NCI-H2196 (cell line): ENCODE results near the gene TDRD10.
"Not testable (repeated sequence)": the region's sequence is repeated elsewhere in the genome, so short reads cannot be mapped to it uniquely, and the experiment has no call there.

Experiments used
- DNase-seq: peaks from one replicate; lab custom pipeline; 2025; ENCODE audit not compliant: unreplicated experiment; lab: John Stamatoyannopoulos, UW

TDRD10 gene

GRCh38 chr1:154512760-154513159 is 10.7 kb downstream of the TDRD10 start:
- no peak for DNase-seq

DNA sequence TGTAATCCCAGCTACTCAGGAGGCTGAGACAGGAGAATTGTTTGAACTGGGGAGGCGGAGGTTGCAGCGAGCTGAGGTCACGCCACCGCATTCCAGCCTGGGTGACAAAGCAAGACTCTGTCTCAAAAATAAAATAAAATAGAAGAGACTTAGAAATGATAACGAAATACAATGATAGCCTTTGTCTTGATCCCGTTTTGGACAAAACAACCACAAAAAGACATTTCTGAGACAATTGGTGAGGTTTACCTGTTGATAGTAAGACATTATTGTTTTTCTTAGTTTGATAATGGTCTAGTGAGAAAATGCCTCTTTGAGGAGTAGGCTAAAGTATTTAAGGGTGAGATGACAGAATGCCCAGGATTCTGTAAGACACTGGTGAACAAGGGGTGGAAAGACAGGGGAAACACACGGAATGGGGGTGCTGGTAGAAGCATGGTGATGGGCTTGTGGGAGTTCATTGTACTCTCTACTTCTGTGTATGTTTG is 12.1 kb downstream of the TDRD10 start:
- no peak for DNase-seq

- DNase-seq, result no peak
Measured at GRCh38 chr1:154517661-154518060, 15.6 kb downstream of the TDRD10 start.

- DNase-seq, result no peak
Measured at GRCh38 chr1:154519591-154519991, 17.6 kb downstream of the TDRD10 start.

DNA sequence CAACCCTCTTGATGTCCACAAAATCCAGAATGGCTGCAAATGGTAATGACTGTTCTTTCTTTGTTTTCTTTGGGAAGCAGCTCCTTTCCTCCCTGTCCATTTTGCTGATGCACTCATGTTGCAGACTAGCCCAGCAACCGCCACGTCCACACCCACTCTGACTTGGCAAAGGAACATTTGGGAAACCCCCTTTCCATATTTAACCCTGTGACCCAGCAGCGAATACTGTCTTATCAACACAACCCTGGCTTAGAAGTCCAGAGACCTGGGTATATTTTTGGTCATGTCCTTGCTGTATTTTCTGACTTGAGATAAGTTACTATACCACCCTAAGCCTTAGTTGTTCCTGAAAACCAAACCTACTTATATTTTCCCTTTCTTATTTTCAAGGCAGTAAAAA is 18.3 kb downstream of the TDRD10 start:
- no peak for DNase-seq

DNA sequence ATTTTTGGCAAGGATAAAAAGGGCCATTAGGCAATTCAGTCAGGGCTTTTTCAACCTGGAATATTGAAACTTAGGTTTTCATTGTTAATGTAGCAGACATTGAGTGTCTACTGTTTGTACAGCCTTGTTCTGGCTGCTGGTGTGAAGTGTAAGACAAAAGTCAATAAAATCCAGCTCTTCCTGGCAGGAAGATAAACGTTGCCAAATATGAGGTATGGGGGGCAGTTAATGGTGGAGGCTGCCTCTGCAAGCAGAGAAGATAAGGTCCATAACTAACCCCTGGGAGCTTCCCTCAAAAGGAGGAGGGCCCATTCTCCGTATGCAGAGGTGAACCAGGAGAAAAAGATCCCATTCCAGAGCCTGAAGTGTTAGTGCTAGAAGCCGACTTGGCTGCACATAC is 19.7 kb downstream of the TDRD10 start:
- peak; percentile 21 for DNase-seq

DNA sequence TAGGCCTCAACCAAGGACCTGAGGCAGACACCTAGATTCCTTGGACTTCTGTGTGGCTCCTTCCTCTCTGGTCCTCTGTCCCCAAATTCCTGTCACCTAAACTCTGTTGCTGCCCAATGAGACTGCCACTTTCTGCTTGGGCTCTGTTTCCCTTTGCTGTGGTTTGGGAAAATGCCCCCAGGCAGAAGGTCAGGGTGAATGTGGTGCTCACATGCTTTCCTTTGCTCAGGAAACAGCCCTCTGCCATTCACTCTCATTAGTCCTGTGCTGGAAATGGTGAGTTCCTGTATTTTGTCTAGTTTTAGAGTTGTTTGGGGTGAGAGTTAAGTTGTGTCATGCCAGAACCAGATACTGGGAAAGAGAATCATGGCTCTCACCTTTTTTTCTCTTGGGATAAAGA is 22.9 kb downstream of the TDRD10 start:
- no peak for DNase-seq

DNA sequence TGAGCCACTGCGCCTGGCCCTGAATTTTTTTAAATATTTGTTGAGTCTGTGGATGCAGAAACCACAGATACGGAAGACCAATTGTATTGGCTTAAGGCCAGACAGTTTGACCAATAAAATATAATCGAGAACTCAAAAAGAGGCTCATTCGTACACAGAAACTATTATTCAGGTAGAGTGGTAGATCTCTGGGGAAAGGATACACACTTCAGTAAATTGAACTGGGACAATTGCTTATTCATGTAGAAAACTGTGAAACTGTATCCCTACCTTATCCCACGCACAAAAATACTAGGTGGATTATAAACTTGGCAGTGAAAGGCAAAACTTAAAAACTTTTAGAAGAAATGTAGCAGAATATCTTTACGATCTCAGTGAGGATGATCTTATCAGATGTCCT is 25.2 kb downstream of the TDRD10 start:
- DNase-seq, result peak; percentile 33

- DNase-seq, result no peak
Measured at GRCh38 chr1:154529308-154529707, 27.3 kb downstream of the TDRD10 start.

GRCh38 chr1:154531950-154532349 is 29.9 kb downstream of the TDRD10 start:
- not testable (repeated sequence) for DNase-seq

DNA sequence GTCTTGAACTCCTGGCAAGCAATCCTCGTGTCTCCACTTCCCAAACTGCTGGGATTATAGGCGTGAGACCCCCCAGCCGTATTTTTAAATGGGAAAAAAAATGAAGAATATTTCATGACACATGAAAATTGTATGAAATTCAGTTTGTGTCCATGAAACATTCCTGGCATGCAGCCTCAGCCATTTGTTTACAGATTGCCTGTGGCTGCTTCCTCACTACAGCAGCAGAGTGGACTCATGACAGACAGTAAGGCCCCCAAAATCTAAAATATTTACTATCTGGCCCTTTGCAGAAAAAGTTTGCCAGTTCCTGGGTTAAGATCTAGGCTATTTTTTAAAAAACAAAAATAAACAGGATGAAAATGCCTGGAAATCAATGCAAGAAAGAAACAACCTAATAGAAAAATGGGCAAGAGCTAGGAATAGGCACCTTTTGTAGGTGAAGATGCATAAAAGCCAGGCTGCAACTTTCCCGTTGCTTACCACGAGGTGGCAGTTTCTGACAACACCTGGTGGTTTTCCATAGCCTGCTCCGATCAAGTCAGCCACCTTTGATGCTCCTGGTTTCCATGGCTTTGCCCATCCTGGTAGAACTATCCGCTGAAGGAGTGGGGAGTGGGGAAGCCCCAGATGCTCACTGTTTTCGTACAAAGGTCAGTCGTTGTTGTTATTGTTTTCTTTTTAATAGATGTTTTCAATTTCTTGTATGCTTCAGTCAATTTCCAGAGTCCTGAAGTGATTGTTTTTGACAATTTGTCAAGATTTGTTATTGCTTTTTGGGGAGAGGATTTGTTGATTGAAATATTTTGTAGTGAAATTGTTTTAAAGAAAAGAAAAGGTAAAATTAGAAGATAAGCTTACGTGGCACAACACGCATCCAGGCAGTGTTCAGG is 32.2 kb downstream of the TDRD10 start:
- DNase-seq, result peak; percentile 15

DNA sequence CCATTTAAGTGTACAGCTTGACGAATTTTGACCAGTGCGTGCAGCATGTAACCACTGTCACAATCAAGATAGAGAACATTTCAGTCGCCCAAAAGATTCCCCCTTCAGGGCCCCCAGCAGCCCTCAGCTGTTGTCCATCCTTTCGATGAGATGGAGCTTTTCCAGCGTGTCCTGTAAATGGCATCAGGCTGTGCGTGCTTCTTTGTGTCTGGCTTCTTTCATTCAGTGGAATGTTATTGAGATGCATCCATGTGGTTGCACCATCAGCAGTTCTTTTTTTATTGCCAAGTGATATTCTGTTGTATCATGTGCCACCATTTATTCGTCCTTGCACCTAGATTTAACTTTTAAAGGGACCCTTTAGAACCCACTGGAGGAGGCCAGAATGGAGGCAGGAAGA is 34.6 kb downstream of the TDRD10 start:
- DNase-seq, result no peak

GRCh38 chr1:154539486-154540483 is 37.8 kb downstream of the TDRD10 start:
- no peak for DNase-seq

GRCh38 chr1:154541231-154541630 is 39.2 kb downstream of the TDRD10 start:
- DNase-seq, result no peak

- DNase-seq, result peak; percentile 74
Measured at GRCh38 chr1:154546264-154547063, 44.4 kb downstream of the TDRD10 start.

GRCh38 chr1:154547105-154547732 is 45.2 kb downstream of the TDRD10 start:
- DNase-seq, result no peak

- DNase-seq, result no peak
Measured at GRCh38 chr1:154548028-154548427, 46.0 kb downstream of the TDRD10 start.

- DNase-seq, result no peak
Measured at GRCh38 chr1:154549202-154549770, 47.3 kb downstream of the TDRD10 start.

GRCh38 chr1:154550070-154550469 is 48.1 kb downstream of the TDRD10 start:
- DNase-seq, result no peak

DNA sequence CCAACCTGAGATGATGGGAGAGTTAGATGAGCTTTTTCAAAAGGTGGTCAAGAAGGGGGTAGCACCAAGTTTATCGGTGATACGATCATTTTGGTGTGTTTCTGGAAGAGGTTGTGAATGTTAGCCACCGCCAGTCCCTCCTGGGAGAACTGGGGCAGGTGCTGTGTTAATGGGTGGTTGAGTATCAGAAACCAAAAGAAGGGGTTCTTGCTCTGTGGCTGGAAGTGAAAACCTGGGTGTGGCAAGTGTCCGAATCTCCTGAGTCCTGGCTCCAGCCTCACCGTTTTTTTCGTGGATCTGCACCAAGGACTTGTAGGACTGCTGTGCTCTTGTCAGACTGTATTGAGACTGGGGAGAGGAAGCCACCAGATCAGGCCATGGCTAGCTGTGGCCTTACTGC is 48.6 kb downstream of the TDRD10 start:
- DNase-seq, result no peak
